ENCODE measurements around the gene TPRA1. TPM values are rescaled to one million over a fixed set of nuclear protein-coding genes. Genes with fewer than 3 reads are reported as not detected.

TPRA1 gene
- total RNA-seq, 1 experiment from 2014 or later = 35.1 TPM

DNA sequence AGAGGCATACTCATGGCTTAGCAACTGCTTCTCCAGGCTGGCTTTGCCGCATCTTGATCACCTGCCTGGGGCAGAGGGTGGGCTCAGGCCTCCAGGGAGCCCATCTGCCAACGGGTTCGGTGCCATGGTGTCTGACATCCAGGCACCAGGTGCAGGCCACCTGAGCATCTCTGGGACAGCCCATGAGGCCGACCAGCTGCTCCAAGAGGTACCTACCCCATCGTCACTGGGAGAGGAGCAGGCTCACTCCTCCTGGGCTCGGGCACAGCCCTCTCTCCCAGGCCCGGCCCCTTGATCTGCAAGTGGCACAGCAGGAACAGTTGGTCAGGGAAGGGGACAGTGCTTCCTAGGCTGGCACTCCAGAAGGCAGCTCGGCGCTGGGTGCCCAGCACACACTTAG lies 21.9 kb downstream of the TPRA1 start:
- no peaks in the 10 kb centered on the region for H3K27me3 ChIP-seq (ENCODE audit: insufficient read depth, low read length)
- no peaks in the 10 kb centered on the region for H3K9me2 ChIP-seq (ENCODE audit: insufficient read depth)
- no peaks in the 10 kb centered on the region for H3K4me1 ChIP-seq (ENCODE audit: control insufficient read depth in 1 of 2, insufficient read depth in 2 of 2, low read length in 2 of 2)
- H3K9me3 ChIP-seq (ENCODE audit: control insufficient read depth in 1 of 2, insufficient read depth in 1 of 2, low read depth in 1 of 2, low read length in 2 of 2) = no peaks in the 10 kb centered on the region
- H3K79me2 ChIP-seq (ENCODE audit: insufficient read depth, low read length) = no peaks in the 10 kb centered on the region
- intact Hi-C loops (cut with micrococcal nuclease) = no loop called here
- RAD21 ChIA-PET (ENCODE audit: low non-redundant PET in 1 of 2, low total read pairs in 2 of 2, uncharacterized antibody in 2 of 2, unreplicated experiment in 2 of 2) = no interaction called here
- H2AFZ ChIP-seq (ENCODE audit: low read depth, low read length, poor library complexity, severe bottlenecking) = no peak overlapping the region
- ATAC-seq (no peak), DNase-seq (ENCODE audit: low read depth, low spot score) (no peak)
- peaks cover 3 to 7% of the 10 kb centered on the region in 2 experiments; a peak in 2 of 4 replicates for H3K36me3 ChIP-seq (ENCODE audit: control insufficient read depth in 1 of 2, insufficient read depth in 2 of 2, low read length in 2 of 2)
- no TSS peak for BruUV-seq (replicated peaks)
- H4K20me1 ChIP-seq (ENCODE audit: insufficient read depth) = no peaks in the 10 kb centered on the region
- no peak overlapping the region for H3K27ac ChIP-seq (ENCODE audit: low read depth, low read length)
- H3K4me3 ChIP-seq (replicated peaks in 1 of 2; ENCODE audit: low read depth in 1 of 2, low read length in 2 of 2) = no peak overlapping the region
- TF ChIP-seq EZH2phosphoT487 (IDR thresholded peaks at IDR 0.05; ENCODE audit: borderline replicate concordance) = no peak
- TF ChIP-seq, protein P1, sequence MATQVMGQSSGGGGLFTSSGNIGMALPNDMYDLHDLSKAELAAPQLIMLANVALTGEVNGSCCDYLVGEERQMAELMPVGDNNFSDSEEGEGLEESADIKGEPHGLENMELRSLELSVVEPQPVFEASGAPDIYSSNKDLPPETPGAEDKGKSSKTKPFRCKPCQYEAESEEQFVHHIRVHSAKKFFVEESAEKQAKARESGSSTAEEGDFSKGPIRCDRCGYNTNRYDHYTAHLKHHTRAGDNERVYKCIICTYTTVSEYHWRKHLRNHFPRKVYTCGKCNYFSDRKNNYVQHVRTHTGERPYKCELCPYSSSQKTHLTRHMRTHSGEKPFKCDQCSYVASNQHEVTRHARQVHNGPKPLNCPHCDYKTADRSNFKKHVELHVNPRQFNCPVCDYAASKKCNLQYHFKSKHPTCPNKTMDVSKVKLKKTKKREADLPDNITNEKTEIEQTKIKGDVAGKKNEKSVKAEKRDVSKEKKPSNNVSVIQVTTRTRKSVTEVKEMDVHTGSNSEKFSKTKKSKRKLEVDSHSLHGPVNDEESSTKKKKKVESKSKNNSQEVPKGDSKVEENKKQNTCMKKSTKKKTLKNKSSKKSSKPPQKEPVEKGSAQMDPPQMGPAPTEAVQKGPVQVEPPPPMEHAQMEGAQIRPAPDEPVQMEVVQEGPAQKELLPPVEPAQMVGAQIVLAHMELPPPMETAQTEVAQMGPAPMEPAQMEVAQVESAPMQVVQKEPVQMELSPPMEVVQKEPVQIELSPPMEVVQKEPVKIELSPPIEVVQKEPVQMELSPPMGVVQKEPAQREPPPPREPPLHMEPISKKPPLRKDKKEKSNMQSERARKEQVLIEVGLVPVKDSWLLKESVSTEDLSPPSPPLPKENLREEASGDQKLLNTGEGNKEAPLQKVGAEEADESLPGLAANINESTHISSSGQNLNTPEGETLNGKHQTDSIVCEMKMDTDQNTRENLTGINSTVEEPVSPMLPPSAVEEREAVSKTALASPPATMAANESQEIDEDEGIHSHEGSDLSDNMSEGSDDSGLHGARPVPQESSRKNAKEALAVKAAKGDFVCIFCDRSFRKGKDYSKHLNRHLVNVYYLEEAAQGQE (IDR thresholded peaks at IDR 0.05; ENCODE audit: low read depth) = no peak
- no peak for TF ChIP-seq EGR1 (IDR thresholded peaks at IDR 0.05; ENCODE audit: low read depth)
- TF ChIP-seq, protein P2, sequence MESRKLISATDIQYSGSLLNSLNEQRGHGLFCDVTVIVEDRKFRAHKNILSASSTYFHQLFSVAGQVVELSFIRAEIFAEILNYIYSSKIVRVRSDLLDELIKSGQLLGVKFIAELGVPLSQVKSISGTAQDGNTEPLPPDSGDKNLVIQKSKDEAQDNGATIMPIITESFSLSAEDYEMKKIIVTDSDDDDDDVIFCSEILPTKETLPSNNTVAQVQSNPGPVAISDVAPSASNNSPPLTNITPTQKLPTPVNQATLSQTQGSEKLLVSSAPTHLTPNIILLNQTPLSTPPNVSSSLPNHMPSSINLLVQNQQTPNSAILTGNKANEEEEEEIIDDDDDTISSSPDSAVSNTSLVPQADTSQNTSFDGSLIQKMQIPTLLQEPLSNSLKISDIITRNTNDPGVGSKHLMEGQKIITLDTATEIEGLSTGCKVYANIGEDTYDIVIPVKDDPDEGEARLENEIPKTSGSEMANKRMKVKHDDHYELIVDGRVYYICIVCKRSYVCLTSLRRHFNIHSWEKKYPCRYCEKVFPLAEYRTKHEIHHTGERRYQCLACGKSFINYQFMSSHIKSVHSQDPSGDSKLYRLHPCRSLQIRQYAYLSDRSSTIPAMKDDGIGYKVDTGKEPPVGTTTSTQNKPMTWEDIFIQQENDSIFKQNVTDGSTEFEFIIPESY (IDR thresholded peaks at IDR 0.05; ENCODE audit: extremely low read depth, insufficient replicate concordance, low read length) = no peak
- no peak for TF ChIP-seq ZNF274 (IDR thresholded peaks at IDR 0.05; ENCODE audit: low read depth, low read length)
- no peak for TF ChIP-seq SP1 (IDR thresholded peaks at IDR 0.05; ENCODE audit: low read depth)
- H3K9ac ChIP-seq (ENCODE audit: low read length) = no peak overlapping the region
- no peak overlapping the region for H3K4me2 ChIP-seq (ENCODE audit: low read length)
- CTCF ChIA-PET = no interaction called here
- POLR2A ChIA-PET = no interaction called here
